ENCODE data around the gene FBXL3.

DNA sequence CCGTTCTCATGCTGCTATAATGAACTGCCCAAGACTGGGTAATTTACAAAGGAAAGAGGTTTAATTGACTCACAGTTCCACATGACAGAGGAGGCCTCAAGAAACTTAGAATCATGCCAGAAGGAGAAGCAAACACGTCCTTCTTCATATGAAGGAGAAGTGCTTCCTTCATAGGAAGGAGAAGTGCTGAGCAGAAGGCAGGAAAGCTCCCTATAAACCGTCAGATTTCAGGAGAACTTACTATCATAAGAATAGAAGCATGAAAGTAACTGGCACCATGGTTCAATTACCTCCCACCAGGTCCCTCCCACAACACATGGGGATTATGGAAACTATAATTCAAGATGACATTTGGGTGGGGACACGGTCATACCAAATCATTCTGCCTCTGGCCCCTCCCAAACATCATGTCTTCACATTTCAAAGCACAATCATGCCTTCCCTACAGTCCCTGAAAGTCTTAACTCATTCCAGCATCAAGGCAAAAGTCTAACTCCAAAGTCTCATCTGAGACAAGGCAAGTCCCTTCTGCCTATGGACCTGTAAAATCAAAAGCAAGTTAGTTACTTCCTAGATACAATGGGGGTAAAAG, 68.0 kb downstream of the FBXL3 start:
- TF ChIP-seq, protein P1, sequence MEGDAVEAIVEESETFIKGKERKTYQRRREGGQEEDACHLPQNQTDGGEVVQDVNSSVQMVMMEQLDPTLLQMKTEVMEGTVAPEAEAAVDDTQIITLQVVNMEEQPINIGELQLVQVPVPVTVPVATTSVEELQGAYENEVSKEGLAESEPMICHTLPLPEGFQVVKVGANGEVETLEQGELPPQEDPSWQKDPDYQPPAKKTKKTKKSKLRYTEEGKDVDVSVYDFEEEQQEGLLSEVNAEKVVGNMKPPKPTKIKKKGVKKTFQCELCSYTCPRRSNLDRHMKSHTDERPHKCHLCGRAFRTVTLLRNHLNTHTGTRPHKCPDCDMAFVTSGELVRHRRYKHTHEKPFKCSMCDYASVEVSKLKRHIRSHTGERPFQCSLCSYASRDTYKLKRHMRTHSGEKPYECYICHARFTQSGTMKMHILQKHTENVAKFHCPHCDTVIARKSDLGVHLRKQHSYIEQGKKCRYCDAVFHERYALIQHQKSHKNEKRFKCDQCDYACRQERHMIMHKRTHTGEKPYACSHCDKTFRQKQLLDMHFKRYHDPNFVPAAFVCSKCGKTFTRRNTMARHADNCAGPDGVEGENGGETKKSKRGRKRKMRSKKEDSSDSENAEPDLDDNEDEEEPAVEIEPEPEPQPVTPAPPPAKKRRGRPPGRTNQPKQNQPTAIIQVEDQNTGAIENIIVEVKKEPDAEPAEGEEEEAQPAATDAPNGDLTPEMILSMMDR (IDR thresholded peaks at IDR 0.05) = no peak
- no peak for TF ChIP-seq EP300 (IDR thresholded peaks at IDR 0.05)
